GM21717 (cell line): Measurements from ENCODE around the gene CDH15.
"Not testable (repeated sequence)": the region's sequence is repeated elsewhere in the genome, so short reads cannot be mapped to it uniquely, and the experiment has no call there.

Experiments used
- ATAC-seq: cut with Tn5 transposase; IDR thresholded peaks from one replicate; pipeline ENCODE4 v1.9.1; 2021; ENCODE audit warnings: mild to moderate bottlenecking, moderate library complexity; ENCODE audit not compliant: unreplicated experiment

CDH15 gene

DNA sequence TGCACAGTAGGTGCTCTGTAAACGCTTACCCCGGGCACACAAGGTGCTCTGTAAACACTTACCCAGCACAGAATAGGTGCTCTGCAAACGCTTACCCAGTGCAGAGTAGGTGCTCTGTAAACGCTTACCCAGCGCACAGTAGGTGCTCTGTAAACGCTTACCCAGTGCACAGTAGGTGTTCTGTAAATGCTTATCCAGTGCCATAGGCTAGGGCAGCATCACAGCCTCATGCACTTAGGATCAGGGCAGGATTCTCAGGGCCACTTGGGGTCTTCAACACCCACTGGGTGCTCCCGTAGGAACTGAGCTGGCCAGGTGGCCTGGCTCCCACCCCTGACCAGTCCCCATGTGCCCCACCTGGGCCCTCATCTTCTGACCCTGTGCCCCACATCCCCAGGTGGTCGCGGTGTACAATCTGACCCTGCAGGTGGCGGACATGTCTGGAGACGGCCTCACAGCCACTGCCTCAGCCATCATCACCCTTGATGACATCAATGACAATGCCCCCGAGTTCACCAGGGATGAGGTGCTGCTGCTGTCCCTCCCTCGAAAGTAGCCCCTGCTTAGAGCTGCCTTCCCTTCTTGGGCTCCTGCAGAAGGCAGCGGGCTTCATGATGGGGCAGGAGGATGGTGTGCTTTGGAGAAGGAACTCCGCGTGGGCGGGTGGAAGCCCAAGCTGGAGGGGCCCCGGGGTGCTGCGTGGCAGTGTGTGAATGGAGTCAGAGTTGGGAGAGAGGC is 15.7 kb downstream of the CDH15 start:
- no peak for ATAC-seq

DNA sequence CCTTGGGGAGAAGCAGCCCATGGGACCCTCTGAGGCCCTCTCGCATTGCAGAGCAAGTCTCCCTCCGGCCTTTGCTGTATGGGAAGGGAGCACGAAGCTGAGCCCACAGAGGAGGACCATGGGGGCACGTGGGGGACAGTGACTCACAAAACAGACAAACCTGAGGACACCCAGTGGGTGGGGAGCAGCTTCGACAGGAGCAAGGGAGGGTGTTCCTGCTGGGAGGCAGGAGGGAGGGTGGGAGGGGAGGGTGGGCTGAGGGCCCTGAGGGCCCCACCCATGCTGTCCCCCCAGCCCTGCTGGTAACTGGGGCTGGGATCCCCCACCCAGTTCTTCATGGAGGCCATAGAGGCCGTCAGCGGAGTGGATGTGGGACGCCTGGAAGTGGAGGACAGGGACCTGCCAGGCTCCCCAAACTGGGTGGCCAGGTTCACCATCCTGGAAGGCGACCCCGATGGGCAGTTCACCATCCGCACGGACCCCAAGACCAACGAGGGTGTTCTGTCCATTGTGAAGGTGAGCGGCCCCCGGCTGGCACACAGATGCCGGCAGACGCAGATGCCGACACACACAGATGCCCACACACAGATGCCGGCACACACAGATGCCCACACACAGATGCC is 16.3 kb downstream of the CDH15 start:
- ATAC-seq, result no peak

DNA sequence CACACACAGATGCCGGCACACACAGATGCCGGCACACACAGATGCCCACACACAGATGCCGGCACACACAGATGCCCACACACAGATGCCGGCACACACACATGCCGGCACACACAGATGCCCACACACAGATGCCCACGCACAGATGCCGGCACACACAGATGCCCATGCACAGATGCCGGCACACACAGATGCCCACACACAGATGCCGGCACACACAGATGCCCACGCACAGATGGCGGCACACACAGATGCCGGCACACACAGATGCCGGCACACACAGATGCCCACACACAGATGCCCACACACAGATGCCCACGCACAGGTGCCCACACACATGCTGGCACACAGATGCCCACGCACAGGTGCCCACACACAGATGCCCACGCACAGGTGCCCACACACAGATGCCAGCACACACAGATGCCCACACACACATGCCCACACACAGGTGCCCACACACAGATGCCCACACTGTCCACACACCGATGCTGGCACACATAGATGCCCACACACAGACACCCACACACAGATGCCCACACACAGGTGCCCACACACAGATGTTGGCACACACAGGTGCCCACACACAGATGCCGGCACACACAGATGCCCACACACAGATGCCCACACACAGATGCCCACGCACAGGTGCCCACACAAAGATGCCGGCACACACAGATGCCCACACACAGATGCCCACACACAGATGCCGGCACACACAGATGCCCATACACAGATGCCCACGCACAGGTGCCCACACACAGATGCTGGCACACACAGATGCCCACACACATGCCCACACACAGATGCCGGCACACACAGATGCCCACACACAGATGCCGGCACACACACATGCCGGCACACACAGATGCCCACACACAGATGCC is 17.2 kb downstream of the CDH15 start:
- not testable (repeated sequence) for ATAC-seq

DNA sequence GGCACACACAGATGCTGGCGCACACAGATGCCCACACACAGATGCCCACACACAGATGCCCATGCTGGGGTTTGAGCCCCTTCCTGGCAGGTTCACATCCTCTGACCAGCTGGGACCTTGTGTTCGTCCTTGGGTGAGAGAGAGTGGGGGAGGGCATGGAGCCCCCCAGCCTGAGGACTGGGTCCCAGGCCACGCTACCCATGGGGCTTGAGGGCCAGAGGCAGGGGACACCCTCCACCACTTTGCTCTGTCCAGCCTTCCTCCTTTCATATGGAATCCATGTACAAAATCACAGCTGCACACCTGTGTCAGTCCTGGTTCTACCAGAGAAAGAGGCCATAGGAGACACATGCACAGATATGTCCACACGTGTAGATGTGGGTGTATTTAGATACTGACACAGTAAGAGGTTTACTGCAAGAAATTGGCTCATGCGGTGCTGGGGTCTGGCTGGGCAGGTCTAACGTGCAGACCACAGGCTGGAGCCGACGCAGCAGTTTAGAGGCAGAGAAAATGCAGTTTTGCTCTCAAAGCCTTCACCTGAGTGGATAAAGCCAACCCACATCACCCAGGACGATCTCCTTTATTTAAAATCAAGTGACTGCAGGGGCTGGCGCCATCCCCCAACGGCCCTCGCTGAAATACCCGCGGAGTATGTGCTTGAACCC is 17.9 kb downstream of the CDH15 start:
- ATAC-seq, result no peak

DNA sequence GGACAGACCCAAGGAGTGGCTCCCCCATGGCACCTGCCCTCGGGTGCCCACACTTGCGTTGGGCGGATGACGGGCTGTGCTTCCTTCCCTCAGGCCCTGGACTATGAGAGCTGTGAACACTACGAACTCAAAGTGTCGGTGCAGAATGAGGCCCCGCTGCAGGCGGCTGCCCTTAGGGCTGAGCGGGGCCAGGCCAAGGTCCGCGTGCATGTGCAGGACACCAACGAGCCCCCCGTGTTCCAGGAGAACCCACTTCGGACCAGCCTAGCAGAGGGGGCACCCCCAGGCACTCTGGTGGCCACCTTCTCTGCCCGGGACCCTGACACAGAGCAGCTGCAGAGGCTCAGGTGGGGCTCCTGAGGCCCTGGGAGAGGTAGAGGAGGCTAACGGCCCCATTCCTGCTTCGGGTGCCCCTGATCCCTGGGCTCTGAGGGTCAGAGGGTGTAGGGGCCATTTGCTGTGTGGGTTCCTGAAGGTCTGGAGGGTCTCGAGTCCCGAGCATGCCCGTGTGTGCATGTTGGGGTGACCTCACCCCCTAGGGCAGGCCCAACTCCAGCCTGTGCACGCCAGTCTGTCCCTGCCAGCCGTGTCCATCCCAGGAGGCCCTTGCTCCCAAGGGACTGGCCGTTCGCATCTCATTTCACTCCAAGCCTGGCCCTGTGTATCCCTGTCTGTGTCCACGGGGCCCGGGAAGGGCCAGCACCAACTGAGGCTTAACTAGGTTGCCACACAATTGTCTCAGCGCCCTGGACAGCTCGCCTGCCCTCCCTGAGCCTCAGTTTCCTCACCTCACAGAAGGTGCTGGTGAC is 18.8 kb downstream of the CDH15 start:
- ATAC-seq, result no peak

DNA sequence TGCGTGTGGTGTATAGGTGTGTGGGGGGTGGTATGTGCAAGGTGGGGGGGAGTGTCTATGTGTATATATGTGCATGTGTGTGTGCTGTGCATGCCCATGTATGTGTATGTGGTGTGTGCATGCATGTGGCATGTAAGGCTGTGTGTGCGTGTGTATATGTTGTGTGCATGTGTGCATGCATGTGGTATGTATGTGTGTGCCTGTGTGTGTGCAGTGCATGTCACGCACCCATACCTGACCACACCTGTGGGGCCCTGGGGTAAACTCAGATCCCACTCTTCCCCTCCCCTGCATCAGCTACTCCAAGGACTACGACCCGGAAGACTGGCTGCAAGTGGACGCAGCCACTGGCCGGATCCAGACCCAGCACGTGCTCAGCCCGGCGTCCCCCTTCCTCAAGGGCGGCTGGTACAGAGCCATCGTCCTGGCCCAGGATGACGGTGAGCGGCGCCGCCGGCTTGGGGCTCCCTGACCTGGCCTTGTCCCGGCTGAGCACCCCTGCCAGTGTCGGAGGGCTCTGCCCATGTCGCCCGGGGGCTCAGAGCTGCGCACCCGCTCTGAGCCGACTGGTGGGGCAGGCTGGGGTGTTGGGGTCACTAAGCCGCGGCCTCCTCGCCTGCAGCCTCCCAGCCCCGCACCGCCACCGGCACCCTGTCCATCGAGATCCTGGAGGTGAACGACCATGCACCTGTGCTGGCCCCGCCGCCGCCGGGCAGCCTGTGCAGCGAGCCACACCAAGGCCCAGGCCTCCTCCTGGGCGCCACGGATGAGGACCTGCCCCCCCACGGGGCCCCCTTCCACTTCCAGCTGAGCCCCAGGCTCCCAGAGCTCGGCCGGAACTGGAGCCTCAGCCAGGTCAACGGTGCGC is 19.7 kb downstream of the CDH15 start:
- no peak for ATAC-seq

DNA sequence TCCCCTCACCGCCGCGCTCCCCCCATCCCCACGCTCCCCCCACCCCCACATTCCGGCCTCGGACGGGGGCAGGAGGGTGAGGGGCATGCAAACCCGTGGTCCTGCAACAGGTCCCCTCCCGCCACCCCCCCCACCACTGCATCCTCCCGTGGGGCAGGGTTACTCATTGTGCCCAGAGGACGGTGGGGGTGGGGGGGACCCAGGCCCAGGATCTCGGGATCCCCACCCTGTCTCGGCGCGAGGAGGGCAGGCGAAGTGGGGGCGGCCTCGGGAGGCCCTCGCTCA is 20.3 kb downstream of the CDH15 start:
- no peak for ATAC-seq

DNA sequence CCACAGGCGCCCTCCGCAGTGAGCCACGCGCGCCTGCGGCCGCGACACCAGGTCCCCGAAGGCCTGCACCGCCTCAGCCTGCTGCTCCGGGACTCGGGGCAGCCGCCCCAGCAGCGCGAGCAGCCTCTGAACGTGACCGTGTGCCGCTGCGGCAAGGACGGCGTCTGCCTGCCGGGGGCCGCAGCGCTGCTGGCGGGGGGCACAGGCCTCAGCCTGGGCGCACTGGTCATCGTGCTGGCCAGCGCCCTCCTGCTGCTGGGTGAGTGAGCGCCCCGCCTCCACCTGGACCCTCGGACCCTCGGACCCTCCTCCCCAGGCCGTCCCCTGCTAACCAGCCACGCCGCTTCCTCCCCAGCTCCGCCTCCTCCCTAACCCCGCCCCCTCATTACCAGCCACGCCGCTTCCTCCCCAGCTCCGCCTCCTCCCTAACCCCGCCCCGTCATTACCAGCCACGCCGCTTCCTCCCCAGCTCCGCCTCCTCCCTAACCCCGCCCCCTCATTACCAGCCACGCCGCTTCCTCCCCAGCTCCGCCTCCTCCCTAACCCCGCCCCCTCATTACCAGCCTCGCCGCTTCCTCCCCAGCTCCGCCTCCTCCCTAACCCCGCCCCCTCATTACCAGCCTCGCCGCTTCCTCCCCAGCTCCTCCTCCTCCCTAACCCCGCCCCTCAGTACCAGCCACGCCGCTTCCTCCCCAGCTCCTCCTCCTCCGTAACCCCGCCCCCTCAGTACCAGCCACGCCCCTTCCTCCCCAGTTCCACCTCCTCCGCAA is 20.8 kb downstream of the CDH15 start:
- not testable (repeated sequence) for ATAC-seq

DNA sequence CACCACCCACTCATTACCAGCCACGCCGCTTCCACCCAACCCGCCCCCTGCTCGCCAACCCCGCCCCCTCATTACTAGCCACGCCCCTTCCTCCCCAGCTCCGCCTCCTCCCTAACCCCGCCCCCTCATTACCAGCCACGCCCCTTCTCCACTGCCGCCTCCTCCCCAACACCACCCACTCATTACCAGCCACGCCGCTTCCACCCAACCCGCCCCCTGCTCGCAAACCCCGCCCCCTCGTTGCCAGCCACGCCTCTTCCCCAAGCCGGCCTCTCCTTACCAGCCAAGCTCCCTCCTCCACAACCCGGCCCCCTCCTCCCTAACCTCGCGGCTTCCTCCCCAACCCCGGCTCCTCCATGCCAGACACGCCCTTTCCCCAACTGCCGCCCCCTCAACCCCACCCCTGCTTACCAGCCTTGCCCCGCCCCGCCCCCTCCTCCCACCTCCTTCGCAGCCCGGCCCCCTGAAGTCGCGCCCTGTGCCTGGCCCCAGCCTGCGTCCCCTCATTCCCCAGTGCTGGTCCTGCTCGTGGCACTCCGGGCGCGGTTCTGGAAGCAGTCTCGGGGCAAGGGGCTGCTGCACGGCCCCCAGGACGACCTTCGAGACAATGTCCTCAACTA is 21.5 kb downstream of the CDH15 start:
- no peak for ATAC-seq

DNA sequence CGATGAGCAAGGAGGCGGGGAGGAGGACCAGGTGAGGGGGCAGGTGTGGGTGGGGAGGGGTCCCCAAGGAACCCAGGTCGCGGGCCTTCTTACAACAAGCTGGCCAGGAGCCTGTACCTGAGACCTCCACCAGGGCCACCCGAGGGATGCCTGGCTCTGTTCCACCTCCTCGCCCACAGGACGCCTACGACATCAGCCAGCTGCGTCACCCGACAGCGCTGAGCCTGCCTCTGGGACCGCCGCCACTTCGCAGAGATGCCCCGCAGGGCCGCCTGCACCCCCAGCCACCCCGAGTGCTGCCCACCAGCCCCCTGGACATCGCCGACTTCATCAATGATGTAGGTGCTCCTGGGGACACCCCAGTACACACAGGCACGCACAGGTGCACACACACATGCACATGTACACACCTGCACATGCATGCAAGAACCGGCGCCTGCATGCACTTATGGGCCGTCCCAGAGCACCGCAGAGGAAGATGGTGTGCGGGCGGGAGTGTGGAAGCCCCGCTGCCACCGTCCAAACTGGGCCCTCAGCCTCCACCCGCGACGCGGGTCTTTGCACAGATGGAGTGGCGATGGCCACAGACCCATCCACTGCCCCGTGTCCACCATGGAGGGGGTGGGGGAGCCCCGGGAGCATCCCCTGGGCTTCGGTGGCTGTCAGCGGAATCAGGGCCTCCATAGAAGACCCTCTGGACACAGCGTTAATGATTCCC is 22.2 kb downstream of the CDH15 start:
- ATAC-seq, result no peak

DNA sequence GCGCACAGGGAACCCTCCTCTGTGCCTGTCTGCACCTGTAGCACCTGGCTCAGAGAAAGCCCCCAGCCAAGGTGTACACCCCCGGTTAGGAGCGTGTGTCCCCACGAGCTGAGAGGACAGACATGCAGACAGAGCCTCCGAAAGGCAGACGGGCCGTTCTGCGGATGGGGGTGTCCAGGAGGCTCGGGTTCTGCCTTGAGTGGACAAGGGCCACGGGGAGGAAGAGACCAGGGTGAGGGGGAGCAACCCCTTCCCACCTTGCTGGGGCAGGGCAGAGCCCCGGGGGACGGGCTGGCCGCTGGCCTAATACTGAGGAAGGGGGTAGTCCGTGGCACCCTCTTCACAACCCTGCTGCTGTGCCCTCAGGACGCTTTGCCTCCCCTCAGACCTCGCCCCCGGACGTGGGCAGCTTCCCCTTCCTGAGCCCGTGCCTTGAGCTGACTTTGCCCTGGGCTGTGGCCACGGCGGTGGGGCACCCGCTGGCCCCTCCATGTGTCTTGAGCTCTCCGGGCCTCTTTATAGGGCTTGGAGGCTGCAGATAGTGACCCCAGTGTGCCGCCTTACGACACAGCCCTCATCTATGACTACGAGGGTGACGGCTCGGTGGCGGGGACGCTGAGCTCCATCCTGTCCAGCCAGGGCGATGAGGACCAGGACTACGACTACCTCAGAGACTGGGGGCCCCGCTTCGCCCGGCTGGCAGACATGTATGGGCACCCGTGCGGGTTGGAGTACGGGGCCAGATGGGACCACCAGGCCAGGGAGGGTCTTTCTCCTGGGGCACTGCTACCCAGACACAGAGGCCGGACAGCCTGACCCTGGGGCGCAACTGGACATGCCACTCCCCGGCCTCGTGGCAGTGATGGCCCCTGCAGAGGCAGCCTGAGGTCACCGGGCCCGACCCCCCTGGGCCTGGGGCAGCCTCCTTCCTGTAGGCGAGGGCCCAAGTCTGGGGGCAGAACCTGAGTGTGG is 23.1 kb downstream of the CDH15 start:
- no peak for ATAC-seq

DNA sequence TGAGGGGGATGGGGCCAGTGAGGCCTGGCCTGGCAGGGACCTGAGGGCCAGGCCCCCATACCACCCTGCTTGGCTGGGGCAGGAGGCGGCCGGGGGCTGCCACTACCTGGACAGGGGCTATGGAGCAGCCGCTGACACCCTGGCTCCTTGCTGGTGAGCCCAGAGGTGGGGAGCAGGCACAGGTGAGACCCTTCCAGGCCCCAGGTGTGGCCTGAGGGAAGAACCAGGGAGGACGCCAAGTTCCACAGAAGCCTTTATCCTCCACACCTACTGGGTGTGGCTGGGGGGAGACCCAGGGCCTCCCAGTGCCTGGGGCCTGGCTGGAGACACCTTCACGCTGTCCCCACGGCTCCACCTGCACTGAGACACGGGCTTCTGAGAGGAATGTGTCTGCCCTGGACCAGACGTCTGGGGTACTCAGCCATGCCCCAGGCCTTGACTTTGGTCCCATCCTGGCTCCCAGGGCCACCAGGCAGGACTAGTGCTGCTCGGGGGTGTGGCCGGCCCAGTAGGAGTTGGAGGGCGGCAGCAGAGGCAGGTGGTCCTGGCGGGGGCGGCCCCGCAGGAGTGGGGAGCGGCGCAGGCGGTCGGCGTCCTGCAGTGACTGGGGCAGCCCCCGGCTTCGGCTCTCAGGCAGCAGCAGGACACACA is 24.1 kb downstream of the CDH15 start:
- no peak for ATAC-seq

DNA sequence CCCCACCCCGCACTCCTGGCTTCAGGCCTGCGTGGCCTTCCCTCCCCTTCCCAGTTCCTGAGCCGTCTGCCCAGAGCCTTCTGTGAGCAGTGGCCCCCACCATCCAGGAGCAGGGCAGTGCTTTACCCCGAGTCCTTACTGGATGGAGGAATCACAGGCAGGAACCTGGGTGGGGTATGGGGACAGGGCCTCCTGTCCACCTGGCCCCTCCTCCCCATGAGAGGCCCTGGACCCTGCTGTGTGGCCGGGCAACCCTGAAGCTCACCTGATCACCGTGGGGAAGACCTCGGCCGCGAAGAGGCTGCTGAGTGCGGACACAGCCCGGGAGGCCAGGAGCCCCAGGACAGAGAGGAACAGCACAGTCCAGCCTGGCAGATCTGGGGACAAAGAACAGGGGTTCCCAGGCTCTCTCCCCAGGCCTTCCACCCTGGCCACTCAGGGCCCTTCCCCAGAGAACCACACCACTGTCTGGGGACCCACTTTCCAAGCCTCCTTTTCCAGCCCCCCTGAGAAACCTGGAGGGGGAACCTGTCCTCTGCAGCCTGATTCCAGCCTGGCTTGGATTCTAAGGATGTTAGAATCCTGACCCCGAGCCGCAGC is 25.6 kb downstream of the CDH15 start:
- ATAC-seq, result no peak

DNA sequence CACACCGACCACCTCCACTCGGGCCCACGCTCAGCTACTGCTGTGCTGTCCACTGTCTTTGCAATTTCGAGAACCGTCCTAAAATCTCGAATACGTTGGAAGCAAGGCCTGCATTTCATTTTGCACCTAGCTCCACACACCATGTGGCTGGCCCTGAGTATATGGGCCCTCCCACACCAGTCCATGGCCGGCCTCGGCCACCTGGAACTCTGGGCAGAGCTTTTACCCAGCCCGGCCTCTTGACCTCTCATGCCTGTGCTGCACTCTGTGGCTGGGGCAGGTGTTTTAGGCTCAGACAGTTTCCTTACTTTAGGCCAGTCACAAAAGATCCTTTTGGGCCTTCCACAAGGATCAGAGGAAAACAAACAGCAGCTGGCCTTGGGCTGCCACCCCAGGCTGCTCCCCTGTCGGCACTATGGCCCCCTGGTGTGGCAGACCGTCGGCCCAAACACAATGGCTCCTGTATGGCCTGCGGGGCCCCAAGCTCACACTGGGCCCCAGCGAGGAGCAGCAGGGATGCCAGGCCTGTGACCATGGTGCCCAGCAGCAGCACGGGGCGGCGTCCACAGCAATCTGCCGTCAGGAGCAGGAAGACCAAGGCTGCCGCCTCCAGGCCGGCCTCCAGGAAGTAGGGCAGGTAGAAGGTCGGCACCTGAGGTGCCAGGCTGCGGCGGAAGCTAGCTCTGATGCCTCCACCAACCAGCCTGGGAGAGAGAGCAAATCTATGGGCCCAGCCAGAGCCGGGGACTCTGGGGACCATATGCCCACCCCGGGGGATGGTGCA is 26.3 kb downstream of the CDH15 start:
- no peak for ATAC-seq
